AG08395 (cell line): Measurements from ENCODE around the gene CRY2.

Experiments used
- DNase-seq: peaks from one replicate; pipeline ENCODE4 v3.0.0; 2012; ENCODE audit warnings: mixed read lengths, low spot score

CRY2 gene

GRCh38 chr11:45930951-45931570 is 83.8 kb downstream of the CRY2 start:
- no peak for DNase-seq

- DNase-seq = no peak
These were observed 84.5 kb downstream of the CRY2 start for GRCh38 chr11:45931739-45932138.

- DNase-seq = no peak
These were observed 84.9 kb downstream of the CRY2 start for GRCh38 chr11:45932217-45932616.
